Calu3 (cell line): ENCODE results near the gene RFX7. TPM values are rescaled to one million over a fixed set of nuclear protein-coding genes. Genes with fewer than 3 reads are reported as not detected.

Experiments used
- BruUV-seq: library from RNA; stranded (reverse); fragments of 400-500 nt; replicated peaks from 2 replicates; lab custom pipeline; 2021; lab: Mats Ljungman, UMichigan
- CTCF ChIA-PET: fragments of 300-600 bp; sonication (Branson Sonifier 250); formaldehyde crosslinking; loops from one replicate; lab custom pipeline; 2022; ENCODE audit warnings: antibody characterized with exemption; lab: Charles Lee
- DNase-seq: peaks from one replicate; pipeline ENCODE4 v3.0.0; 2022
- H3K27ac Mint-ChIP-seq: one replicate; pipeline ENCODE4 v1.8.0; 2022; ENCODE audit warnings: mixed read lengths; ENCODE audit not compliant: unreplicated experiment
- H3K27me3 Mint-ChIP-seq: one replicate; pipeline ENCODE4 v1.8.0; 2022; ENCODE audit warnings: mixed read lengths; ENCODE audit not compliant: unreplicated experiment
- H3K36me3 Mint-ChIP-seq: one replicate; pipeline ENCODE4 v1.8.0; 2022; ENCODE audit warnings: mild to moderate bottlenecking, moderate library complexity, mixed read lengths; ENCODE audit not compliant: insufficient read depth, unreplicated experiment
- H3K4me1 Mint-ChIP-seq: one replicate; pipeline ENCODE4 v1.8.0; 2022; ENCODE audit warnings: mild to moderate bottlenecking, low read depth, mixed read lengths; ENCODE audit not compliant: unreplicated experiment
- H3K4me3 Mint-ChIP-seq: one replicate; pipeline ENCODE4 v1.8.0; 2022; ENCODE audit warnings: mild to moderate bottlenecking, low read depth, moderate library complexity, mixed read lengths; ENCODE audit not compliant: unreplicated experiment
- H3K9me3 Mint-ChIP-seq: one replicate; pipeline ENCODE4 v1.8.0; 2022; ENCODE audit warnings: low read depth, mixed read lengths; ENCODE audit not compliant: unreplicated experiment
- CTCF ChIP-seq: fragments of 200-600 bp; IDR thresholded peaks from one replicate; pipeline ENCODE4 v1.8.0; 2022; ENCODE audit warnings: antibody characterized with exemption; ENCODE audit not compliant: unreplicated experiment
- intact Hi-C: fragments of 100-400 bp; cut with micrococcal nuclease; formaldehyde crosslinking; loops from one replicate; pipeline ENCODE4 v1.10.0; 2022; ENCODE audit not compliant: unreplicated experiment
- total RNA-seq: library from RNA; stranded (reverse); gene quantifications from 2 replicates; pipeline ENCODE4 v1.2.3, GENCODE V29; 2022

Gene RFX7
- total RNA-seq, 1 experiment from 2014 or later, result 31.4 TPM

GRCh38 chr15:56249092-56249491 is 5.4 kb upstream of the RFX7 start:
- peaks cover 39% of the 10 kb centered on the region for H3K4me1 Mint-ChIP-seq
- no TSS peak for BruUV-seq
- peak; percentile 51 for DNase-seq
- H3K27me3 Mint-ChIP-seq, result peaks cover 8% of the 10 kb centered on the region
- H3K4me3 Mint-ChIP-seq, result no peak overlapping the region
- H3K9me3 Mint-ChIP-seq, result no peaks in the 10 kb centered on the region
- peaks cover 8% of the 10 kb centered on the region for H3K36me3 Mint-ChIP-seq
- CTCF ChIA-PET, result interaction anchor here (0.6 to 1.4 kb wide), 8 partner anchors 10 to 706 kb away, joined by 3 to 11 read pairs (median 4); partner anchors contain the start of gene TEX9
- H3K27ac Mint-ChIP-seq, result peak overlapping the region; percentile 19
- intact Hi-C loops, result loop anchor here (5.0 kb wide), 1 partner anchor 257 kb away; the partner anchor contains the start of gene NEDD4
- TF ChIP-seq CTCF, result peak; percentile 47

GRCh38 chr15:56248311-56248992 is 4.8 kb upstream of the RFX7 start:
- Mint-ChIP-seq H3K4me1 (peaks cover 39% of the 10 kb centered on the region), H3K36me3 (peaks cover 14% of the 10 kb centered on the region), H3K4me3 (no peak overlapping the region), H3K27me3 (peaks cover 1% of the 10 kb centered on the region), H3K9me3 (no peaks in the 10 kb centered on the region), H3K27ac (peak overlapping the region; percentile 37)
- intact Hi-C loops, result loop anchor here (5.0 kb wide), 1 partner anchor 256 kb away; the partner anchor contains the start of gene NEDD4
- BruUV-seq, result no TSS peak
- no peak for TF ChIP-seq CTCF
- CTCF ChIA-PET, result interaction anchor here (0.6 to 1.4 kb wide), 9 partner anchors 11 to 705 kb away, joined by 3 to 11 read pairs (median 3); partner anchors contain the start of genes MNS1 and TEX9
- no peak for DNase-seq

- no peaks in the 10 kb centered on the region for H3K9me3 Mint-ChIP-seq
- CTCF ChIA-PET, result interaction anchor here (1.0 kb wide), 1 partner anchor 218 kb away, joined by 3 read pairs; the partner anchor contains the start of gene MNS1
- no peak overlapping the region for H3K4me3 Mint-ChIP-seq
- no peak for DNase-seq
- no peak for TF ChIP-seq CTCF
- peaks cover 39% of the 10 kb centered on the region for H3K4me1 Mint-ChIP-seq
- intact Hi-C loops, result loop anchor here (5.0 kb wide), 1 partner anchor 255 kb away; the partner anchor contains the start of gene NEDD4
- H3K27ac Mint-ChIP-seq, result no peak overlapping the region
- H3K36me3 Mint-ChIP-seq, result peaks cover 25% of the 10 kb centered on the region
- H3K27me3 Mint-ChIP-seq, result no peaks in the 10 kb centered on the region
- no TSS peak for BruUV-seq
Observed at GRCh38 chr15:56247266-56247665, 3.6 kb upstream of the RFX7 start.

GRCh38 chr15:56245871-56246814 is 2.5 kb upstream of the RFX7 start:
- peak overlapping the region; percentile 78 for H3K27ac Mint-ChIP-seq
- CTCF ChIA-PET, result interaction anchor here (0.5 to 0.9 kb wide), 3 partner anchors 214 to 1092 kb away, joined by 3 to 4 read pairs (median 3); partner anchors contain the start of gene MNS1

More at GRCh38 chr15:56245871-56246814, 2.5 kb upstream of the RFX7 start:
- peak; percentile 100 for TF ChIP-seq CTCF
- Mint-ChIP-seq H3K27me3 (no peaks in the 10 kb centered on the region), H3K4me3 (peak overlapping the region; percentile 87), H3K36me3 (peaks cover 25% of the 10 kb centered on the region), H3K9me3 (no peaks in the 10 kb centered on the region), H3K4me1 (peaks cover 39% of the 10 kb centered on the region)
- BruUV-seq, result no TSS peak
- intact Hi-C loops, result loop anchor here (1.0 to 5.0 kb wide), 2 partner anchors 183 to 254 kb away; partner anchors contain the start of gene NEDD4
- peak; percentile 96 for DNase-seq
